ENCODE data around the gene MRPS18B.
A peak's percentile ranks its signal among the peaks of the same experiment; 100 is the strongest.
"Not testable (repeated sequence)": the region's sequence is repeated elsewhere in the genome, so short reads cannot be mapped to it uniquely, and the experiment has no call there.

Gene MRPS18B

GRCh38 chr6:30626484-30627366, 9.1 kb downstream of the MRPS18B start, which contains the start of gene ATAT1:
Gene ATAT1 (plus strand): TSS chr6:30626874.
- peak; percentile 74 for FAIRE-seq
- peak; percentile 92 for DNase-seq (ENCODE audit: insufficient read length, low spot score)

GRCh38 chr6:30635834-30636233, 18.2 kb downstream of the MRPS18B start:
- no peak for FAIRE-seq
- DNase-seq (ENCODE audit: insufficient read length, low spot score) = no peak

GRCh38 chr6:30640481-30640880, 22.8 kb downstream of the MRPS18B start:
- no peak for DNase-seq (ENCODE audit: insufficient read length, low spot score)
- no peak for FAIRE-seq

- FAIRE-seq (no peak), DNase-seq (ENCODE audit: insufficient read length, low spot score) (no peak)
Measured at GRCh38 chr6:30641048-30641447, 23.4 kb downstream of the MRPS18B start.

GRCh38 chr6:30643656-30644055, 26.0 kb downstream of the MRPS18B start:
- FAIRE-seq = no peak
- DNase-seq (ENCODE audit: insufficient read length, low spot score) = no peak

- DNase-seq (ENCODE audit: insufficient read length, low spot score) = no peak
- no peak for FAIRE-seq
Measured at GRCh38 chr6:30644769-30645168, 27.1 kb downstream of the MRPS18B start.

GRCh38 chr6:30645989-30646388, 28.3 kb downstream of the MRPS18B start:
- FAIRE-seq = no peak
- DNase-seq (ENCODE audit: insufficient read length, low spot score) = no peak

- peak; percentile 97 for DNase-seq (ENCODE audit: insufficient read length, low spot score)
- FAIRE-seq = peak; percentile 13
Measured at GRCh38 chr6:30646450-30647241, 29.0 kb downstream of the MRPS18B start, which contains the start of gene C6orf136. Gene C6orf136 (plus strand): TSS chr6:30647133. CDS start chr6:30647232, 99 bp downstream.

GRCh38 chr6:30647242-30648116, 29.8 kb downstream of the MRPS18B start:
- FAIRE-seq = peak; percentile 42

GRCh38 chr6:30651143-30651542, 33.5 kb downstream of the MRPS18B start:
- no peak for DNase-seq (ENCODE audit: insufficient read length, low spot score)
- no peak for FAIRE-seq

More at GRCh38 chr6:30647242-30648116, 29.8 kb downstream of the MRPS18B start:
- peak; percentile 88 for DNase-seq (ENCODE audit: insufficient read length, low spot score)

GRCh38 chr6:30654798-30655742, 37.4 kb downstream of the MRPS18B start:
- DNase-seq (ENCODE audit: insufficient read length, low spot score) (no peak), FAIRE-seq (no peak)

- FAIRE-seq = no peak
Measured at GRCh38 chr6:30655743-30656094, 38.1 kb downstream of the MRPS18B start.

GRCh38 chr6:30656513-30656912, 38.9 kb downstream of the MRPS18B start:
- FAIRE-seq (no peak), DNase-seq (ENCODE audit: insufficient read length, low spot score) (no peak)

More at GRCh38 chr6:30655743-30656094, 38.1 kb downstream of the MRPS18B start:
- DNase-seq (ENCODE audit: insufficient read length, low spot score) = no peak

GRCh38 chr6:30657454-30657853, 39.8 kb downstream of the MRPS18B start:
- DNase-seq (ENCODE audit: insufficient read length, low spot score) = no peak
- FAIRE-seq = no peak

GRCh38 chr6:30657922-30658321, 40.3 kb downstream of the MRPS18B start:
- FAIRE-seq; DNase-seq (ENCODE audit: insufficient read length, low spot score): not testable (repeated sequence)

- FAIRE-seq = no peak
- no peak for DNase-seq (ENCODE audit: insufficient read length, low spot score)
Measured at GRCh38 chr6:30664994-30665767, 47.5 kb downstream of the MRPS18B start.

- DNase-seq (ENCODE audit: insufficient read length, low spot score); FAIRE-seq: not testable (repeated sequence)
Measured at GRCh38 chr6:30666300-30666699, 48.7 kb downstream of the MRPS18B start.

GRCh38 chr6:30670760-30671527, 53.3 kb downstream of the MRPS18B start:
- FAIRE-seq (peak; percentile 9), DNase-seq (ENCODE audit: insufficient read length, low spot score) (no peak)
